Transverse colon (tissue), 3 donors: Measurements from ENCODE around the gene PNPLA5.

Experiments
- CTCF ChIP-seq, 5 experiments: fragments of 200-600 bp in 3 of 5; fragments of 450-650 bp in 2 of 5; sonication (generic) in 3 of 5; IDR thresholded peaks; 1 replicate in 2 of 5; 2 replicates in 3 of 5; pipeline ENCODE4 v1.5.1; 2016 to 2017; ENCODE audit warnings: antibody characterized with exemption in 5 of 5, inconsistent platforms in 3 of 5, mild to moderate bottlenecking in 2 of 5, moderate library complexity in 1 of 5
- EP300 ChIP-seq: sonication (generic); formaldehyde crosslinking; IDR thresholded peaks from one replicate; pipeline ENCODE4 v1.6.1; 2017; ENCODE audit warnings: antibody characterized with exemption, low read depth
- POLR2A ChIP-seq: fragments of 450-650 bp; IDR thresholded peaks from one replicate; pipeline ENCODE4 v1.6.1; 2016; ENCODE audit warnings: antibody characterized with exemption, mild to moderate bottlenecking, moderate library complexity

DNA sequence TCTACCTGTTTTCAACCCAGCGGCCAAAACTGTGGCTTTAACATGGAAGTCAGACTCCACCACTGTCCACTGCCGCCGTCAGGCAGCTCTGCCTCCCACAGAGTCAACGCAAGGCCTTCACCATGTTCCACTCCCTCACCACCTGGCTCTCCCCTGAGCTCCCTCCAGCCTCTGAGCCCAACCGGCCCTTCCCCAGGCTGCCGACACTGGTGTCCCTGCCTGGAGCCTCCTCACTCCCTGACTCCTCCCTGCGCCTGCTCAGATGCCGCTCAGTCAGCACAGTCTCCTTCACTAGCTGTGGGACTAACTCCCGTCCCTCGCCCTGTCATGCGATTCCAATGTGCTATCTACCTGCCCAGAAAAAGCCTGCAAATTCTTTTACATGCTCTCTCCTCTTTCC, 45.8 kb downstream of the PNPLA5 start:
- TF ChIP-seq CTCF (IDR thresholded peaks at IDR 0.05) (no peak), POLR2A (no peak), EP300 (no peak)
